HepG2 (cell line): ENCODE measurements around the gene MVK. TPM values are rescaled to one million over a fixed set of nuclear protein-coding genes. Genes with fewer than 3 reads are reported as not detected.

Experiments
- ATAC-seq: fragments of 200-7000 bp; cut with Tn5 transposase; 3 replicates; pipeline ENCODE4 v1.9.1; 2020; ENCODE audit warnings: mild to moderate bottlenecking, moderate library complexity
- BruUV-seq: library from RNA; stranded (reverse); fragments of 400-500 nt; replicated peaks from 2 replicates; lab custom pipeline; 2021; lab: Mats Ljungman, UMichigan
- CTCF ChIA-PET: fragments of 300-600 bp; formaldehyde crosslinking; extraction: SDS; loops from one replicate; lab custom pipeline; 2021; ENCODE audit warnings: low total read pairs, inconsistent platforms, low intra/inter-chr PET ratio; lab: Yijun Ruan, JAX
- POLR2A ChIA-PET: fragments of 350-600 bp; sonication (Branson Sonifier 250); formaldehyde crosslinking; loops from one replicate; lab custom pipeline; 2020; ENCODE audit warnings: antibody characterized with exemption, inconsistent platforms; lab: Yijun Ruan, JAX
- DNase-seq: peaks from one replicate; pipeline ENCODE4 v3.0.0-alpha.2; 2015; ENCODE audit warnings: low spot score
- FAIRE-seq: peaks from 3 replicates; lab custom pipeline; 2011; peaks lifted over from hg19 to GRCh38; lab: Jason Lieb, UNC
- H2AFZ ChIP-seq: one replicate; pipeline ENCODE4 v1.6.1; 2011; ENCODE audit warnings: low read length, inconsistent platforms
- H3K27ac ChIP-seq: fragments of 300-600 bp; 3 replicates; pipeline ENCODE4 v1.8.0; 2011; ENCODE audit warnings: mixed run types, mild to moderate bottlenecking, mixed read lengths, low read length, inconsistent platforms; ENCODE audit not compliant: insufficient read depth; ENCODE audit errors: extremely low read length
- H3K27me3 ChIP-seq, 2 experiments: fragments of 200-600 bp in 1 of 2; 2 replicates in 1 of 2; 3 replicates in 1 of 2; pipeline versions ENCODE4 v1.6.0 to v1.8.0; 2011; ENCODE audit warnings: low read length in 2 of 2, mild to moderate bottlenecking in 2 of 2, moderate library complexity in 2 of 2, inconsistent platforms in 1 of 2; ENCODE audit not compliant: insufficient read depth in 2 of 2, control insufficient read depth in 1 of 2
- H3K36me3 ChIP-seq, 2 experiments: fragments of 200-600 bp in 1 of 2; replicated peaks in 1 of 2; 2 replicates in 1 of 2; 3 replicates in 1 of 2; pipeline versions ENCODE4 v1.5.1 to v1.8.0; 2011; ENCODE audit warnings: low read length in 2 of 2, inconsistent platforms in 1 of 2; ENCODE audit not compliant: insufficient read depth in 2 of 2, control insufficient read depth in 1 of 2
- H3K4me1 ChIP-seq: 2 replicates; pipeline ENCODE4 v1.5.1; 2012; ENCODE audit warnings: low read length, inconsistent platforms; ENCODE audit not compliant: insufficient read depth
- H3K4me2 ChIP-seq: 2 replicates; pipeline ENCODE4 v1.6.0; 2011; ENCODE audit warnings: low read depth, low read length, inconsistent platforms
- H3K4me3 ChIP-seq, 3 experiments: fragments of 200-600 bp in 1 of 3; sonication (generic), shearing (Covaris generic) in 1 of 3; replicated peaks in 1 of 3; 2 replicates each; pipeline ENCODE4 v1.5.1; 2011 to 2016; ENCODE audit warnings: low read length in 3 of 3, inconsistent platforms in 2 of 3, low read depth in 2 of 3, mild to moderate bottlenecking in 2 of 3, control low read depth in 1 of 3, mixed read lengths in 1 of 3; ENCODE audit not compliant: insufficient read depth in 1 of 3
- H3K79me2 ChIP-seq: one replicate; pipeline ENCODE4 v1.6.1; 2011; ENCODE audit warnings: low read length, inconsistent platforms; ENCODE audit not compliant: insufficient read depth
- H3K9ac ChIP-seq: 2 replicates; pipeline ENCODE4 v1.6.0; 2011; ENCODE audit warnings: mild to moderate bottlenecking, low read depth, low read length, inconsistent platforms; ENCODE audit not compliant: insufficient read depth
- H3K9me3 ChIP-seq: 2 replicates; pipeline ENCODE4 v1.5.1; 2012; ENCODE audit warnings: mild to moderate bottlenecking, low read length
- H4K20me1 ChIP-seq: 2 replicates; pipeline ENCODE4 v1.6.0; 2011; ENCODE audit warnings: inconsistent platforms, mild to moderate bottlenecking, low read length, moderate library complexity; ENCODE audit not compliant: insufficient read depth
- HCFC1 ChIP-seq: fragments of 150-350 bp; IDR thresholded peaks from 2 replicates; pipeline ENCODE4 v1.6.1; 2014; ENCODE audit warnings: low read depth, low read length
- HMGXB3 ChIP-seq: sonication (generic); formaldehyde crosslinking; IDR thresholded peaks from 2 replicates; pipeline ENCODE4 v1.4.0; 2020; ENCODE audit warnings: missing genetic modification reagents, borderline replicate concordance
- NFIB ChIP-seq: sonication (generic); formaldehyde crosslinking; IDR thresholded peaks from 2 replicates; pipeline ENCODE4 v1.9.0; 2021; ENCODE audit warnings: missing genetic modification reagents, mild to moderate bottlenecking, borderline replicate concordance
- ZBTB7B ChIP-seq: sonication (generic); formaldehyde crosslinking; IDR thresholded peaks from 2 replicates; pipeline ENCODE4 v1.4.0; 2020; ENCODE audit warnings: missing genetic modification reagents
- ZFP82 ChIP-seq: sonication (generic); formaldehyde crosslinking; IDR thresholded peaks from 2 replicates; pipeline ENCODE4 v1.5.1; 2020; ENCODE audit warnings: mild to moderate bottlenecking, missing genetic modification reagents, borderline replicate concordance
- ZGPAT ChIP-seq: IDR thresholded peaks from 2 replicates; pipeline ENCODE4 v1.6.1; 2016; ENCODE audit warnings: mild to moderate bottlenecking
- ZNF556 ChIP-seq: sonication (generic); formaldehyde crosslinking; IDR thresholded peaks from 2 replicates; pipeline ENCODE4 v1.4.0; 2020; ENCODE audit warnings: mild to moderate bottlenecking, missing genetic modification reagents, borderline replicate concordance
- WGBS: methylation state at CpG from one replicate; pipeline ENCODE4 v1.1.6; 2017; ENCODE audit warnings: low lambda C conversion rate; 5-methylcytosine and 5-hydroxymethylcytosine counted together
- in situ Hi-C: cut with HindIII; loops from 2 replicates; pipeline ENCODE4 v1.10.0; 2017; ENCODE audit warnings: low pct_unique_long_range_greater_than_20kb; ENCODE audit not compliant: extremely low pct_ligation_motif_present
- intact Hi-C: fragments of 100-400 bp; cut with micrococcal nuclease; formaldehyde crosslinking; loops from one replicate; pipeline ENCODE4 v1.10.0; 2022; ENCODE audit not compliant: unreplicated experiment
- polyA plus RNA-seq, 8 experiments: library from polyadenylated mRNA; depleted of rRNA in 3 of 8; stranded (reverse) in 7 of 8; unstranded in 1 of 8; fragments of >200 nt; fragmentation: Illumina TruSeq in 4 of 8; extraction: Trizol in 4 of 8; gene quantifications; 2 replicates each; pipeline versions ENCODE4 v1.2.1 to v1.2.3, GENCODE V29; 2011 to 2016; ENCODE audit warnings: low read depth in 4 of 8, missing spikeins in 1 of 8, mixed read lengths in 1 of 8; ENCODE audit not compliant: insufficient read depth in 1 of 8
- total RNA-seq, 5 experiments: library from RNA; depleted of rRNA; stranded (reverse); fragments of >200 nt; fragmentation: Illumina TruSeq; extraction: Trizol; gene quantifications; 2 replicates each; pipeline ENCODE4 v1.2.3, GENCODE V29; 2016; ENCODE audit warnings: low read depth in 1 of 5

MVK gene
- total and polyA plus RNA-seq, 2 of the 13 experiments (the other 11 are each of a cell fraction or from before 2014, with no cell fraction given), result 11.6 to 66.9 TPM

- Histone ChIP-seq H3K9ac (no peak overlapping the region), H3K4me3 (no peak overlapping the region), H3K4me1 (peaks cover 16% of the 10 kb centered on the region), H2AFZ (no peak overlapping the region), H4K20me1 (no peaks in the 10 kb centered on the region), H3K36me3 (no peaks in the 10 kb centered on the region), H3K79me2 (no peaks in the 10 kb centered on the region), H3K27me3 (peaks cover 7 to 32% of the 10 kb centered on the region in 2 experiments; a peak in 4 of 5 replicates), H3K9me3 (no peaks in the 10 kb centered on the region), H3K27ac (no peak overlapping the region), H3K4me2 (no peak overlapping the region)
- ChIA-PET POLR2A (no interaction called here), CTCF (no interaction called here)
- FAIRE-seq (no peak), DNase-seq (no peak), ATAC-seq (no peak)
- BruUV-seq, result no TSS peak
- WGBS, result 37% methylated on average over 7 of the region's 10 CpGs
- in situ Hi-C loops, result no loop called here
- TF ChIP-seq HCFC1 (no peak), ZGPAT (no peak), ZBTB7B (CRISPR knock-in tag) (no peak), ZNF556 (no peak), NFIB (CRISPR knock-in tag) (no peak), HMGXB3 (CRISPR knock-in tag) (no peak), ZFP82 (no peak)
- TF ChIP-seq, all 625 proteins: peak for 0
- intact Hi-C loops, result no loop called here
Observed at GRCh38 chr12:109611223-109611622, 37.6 kb downstream of the MVK start.
